ENCODE results near the gene ZSWIM3.
A peak's percentile ranks its signal among the peaks of the same experiment; 100 is the strongest.
"Not testable (repeated sequence)": the region's sequence is repeated elsewhere in the genome, so short reads cannot be mapped to it uniquely, and the experiment has no call there.

Gene ZSWIM3

DNA sequence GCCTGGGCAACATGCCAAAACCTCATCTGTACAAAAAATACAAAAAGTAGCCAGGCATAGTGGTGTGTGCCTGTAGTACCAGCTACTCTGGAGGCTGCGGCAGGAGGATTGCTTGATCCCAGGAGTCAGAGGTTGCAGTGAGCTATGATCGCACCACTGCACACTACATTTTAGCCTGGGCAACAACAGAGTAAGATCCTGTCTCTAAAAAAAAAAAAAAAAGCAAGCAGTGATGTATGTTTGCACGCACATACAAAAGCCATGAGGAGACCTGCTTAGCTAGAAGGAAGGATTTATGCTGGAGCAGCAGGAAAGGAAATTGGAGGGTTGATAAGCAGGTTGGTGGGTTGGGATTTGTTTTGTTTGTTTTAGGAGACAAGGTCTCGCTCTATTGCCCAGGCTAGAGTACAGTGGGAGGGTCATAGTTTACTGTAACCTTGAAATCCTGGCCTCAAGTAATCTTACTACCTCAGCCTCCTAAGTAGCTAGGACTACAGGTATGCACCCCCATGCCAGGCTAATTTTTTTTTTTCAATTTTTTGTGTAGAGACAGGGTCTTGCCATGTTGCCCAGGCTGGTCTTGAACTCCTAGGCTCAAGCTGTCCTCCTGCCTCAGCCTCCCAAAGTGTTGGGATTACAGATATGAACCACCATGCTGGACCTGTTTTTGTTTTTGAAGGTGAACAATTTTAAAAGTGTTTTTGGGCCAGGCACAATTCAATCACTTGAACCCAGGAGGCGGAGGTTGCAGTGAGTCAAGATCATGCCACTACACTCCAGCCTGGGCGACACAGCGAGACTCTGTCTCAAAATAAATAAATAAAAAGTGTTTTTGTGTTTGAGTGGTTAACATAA, 4.0 kb downstream of the ZSWIM3 start:
- DNase-seq, result peak; percentile 13

DNA sequence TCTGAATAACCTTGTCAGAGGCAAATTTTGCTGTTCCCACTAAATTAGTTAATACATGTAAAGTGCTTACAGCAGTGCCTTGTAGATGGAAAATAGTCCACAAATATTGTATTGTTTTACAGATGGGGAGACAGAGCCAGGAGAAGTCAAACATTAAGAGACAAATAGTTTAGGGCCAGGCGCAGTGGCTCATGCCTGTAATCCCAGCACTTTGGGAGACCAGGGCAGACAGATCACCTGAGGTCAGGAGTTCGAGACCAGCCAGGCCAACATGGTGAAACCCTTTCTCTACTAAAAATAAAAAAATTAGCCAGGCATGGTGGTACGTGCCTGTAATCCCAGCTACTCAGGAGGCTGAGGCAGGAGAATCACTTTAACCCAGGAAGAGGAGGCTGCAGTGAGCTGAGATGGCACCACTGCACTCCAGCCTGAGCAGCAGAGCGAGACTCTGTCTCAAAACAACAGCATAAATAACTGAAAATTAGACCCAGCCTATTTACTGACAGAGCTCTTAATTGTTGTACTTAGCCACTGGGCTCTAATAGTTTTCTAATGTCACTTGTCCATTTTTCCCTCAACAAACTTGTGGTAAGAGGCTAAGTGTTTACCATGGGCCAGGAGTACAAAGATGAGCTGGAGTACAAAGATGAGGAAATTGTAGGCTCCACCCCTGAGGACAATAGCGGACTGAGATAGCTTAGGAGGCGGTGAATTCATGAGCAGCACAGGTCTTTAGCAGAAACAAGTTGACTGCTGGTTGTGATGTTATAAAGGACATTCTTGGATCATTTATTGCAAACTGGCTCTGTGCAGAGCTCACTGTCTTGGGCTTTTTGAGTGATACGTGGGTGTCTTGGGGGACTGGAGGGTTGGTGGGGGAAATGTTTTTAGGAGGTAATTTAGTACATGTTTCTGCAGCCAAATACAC, 6.4 kb downstream of the ZSWIM3 start:
- DNase-seq, result no peak

DNA sequence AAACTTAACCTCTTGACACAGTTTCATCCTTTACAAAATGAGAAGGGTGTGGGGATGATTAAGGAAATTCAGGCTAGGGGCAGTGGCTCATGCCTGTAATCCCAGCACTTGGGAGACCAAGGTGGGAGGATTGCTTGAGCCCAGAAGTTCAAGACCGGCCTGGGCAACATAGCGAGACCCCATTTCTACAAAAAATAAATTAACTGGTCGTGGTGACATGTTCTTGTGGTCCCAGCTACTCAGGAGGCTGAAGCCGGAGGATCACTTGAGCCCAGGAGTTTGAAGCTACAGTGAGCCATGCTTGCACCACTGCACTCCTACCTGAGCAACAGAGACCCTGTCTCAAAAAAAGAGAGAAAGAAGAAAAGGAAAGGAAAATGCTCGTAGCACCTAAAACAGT, 9.0 kb downstream of the ZSWIM3 start:
- no peak for DNase-seq

DNA sequence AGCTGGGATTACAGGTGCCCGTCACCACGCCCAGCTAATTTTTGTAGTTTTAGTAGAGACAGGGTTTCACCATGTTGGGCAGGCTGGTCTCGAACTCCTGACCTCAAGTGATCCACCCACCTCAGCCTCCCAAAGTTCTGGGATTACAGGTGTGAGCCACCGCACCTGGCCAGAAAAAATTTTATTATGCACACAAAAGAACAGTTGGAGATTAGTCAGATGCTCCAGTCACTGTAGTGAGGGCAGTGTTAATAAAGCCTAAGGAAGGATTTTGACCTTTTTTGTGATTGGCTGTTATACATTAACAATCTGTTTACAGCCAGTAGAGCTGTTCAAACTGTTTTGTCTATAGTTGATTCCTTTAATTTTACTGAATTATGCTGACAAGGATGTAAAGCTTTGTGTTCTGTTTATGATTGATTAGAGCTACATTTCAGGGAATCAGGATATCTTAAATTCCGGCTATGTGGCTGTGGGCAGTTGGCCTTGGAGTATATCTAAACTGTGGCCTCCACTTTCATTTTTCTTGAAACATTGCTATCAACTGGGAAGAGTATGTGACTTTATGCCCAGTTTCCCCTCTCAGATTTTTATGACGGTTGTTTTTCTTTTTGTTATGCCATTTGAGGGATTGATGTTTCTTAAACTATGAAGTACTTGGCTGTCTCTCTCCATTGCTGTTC, 9.9 kb downstream of the ZSWIM3 start:
- DNase-seq, result no peak

DNA sequence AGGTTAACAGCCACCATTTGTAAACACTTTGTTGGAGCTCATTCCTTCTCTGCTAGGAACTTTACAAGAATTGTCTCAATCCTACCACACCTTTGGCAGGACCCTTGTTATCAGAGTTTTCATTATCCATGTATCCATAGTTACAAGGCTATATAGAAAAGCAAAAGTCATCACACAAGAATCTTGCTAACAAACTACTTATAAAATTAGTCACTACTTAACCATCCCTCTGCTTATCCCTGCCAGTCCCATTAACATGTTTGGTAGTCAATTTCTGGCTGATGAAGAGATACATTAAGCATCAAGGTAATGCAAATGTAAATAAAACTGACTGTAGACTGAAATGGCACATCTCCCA, 10.4 kb downstream of the ZSWIM3 start:
- no peak for DNase-seq

DNA sequence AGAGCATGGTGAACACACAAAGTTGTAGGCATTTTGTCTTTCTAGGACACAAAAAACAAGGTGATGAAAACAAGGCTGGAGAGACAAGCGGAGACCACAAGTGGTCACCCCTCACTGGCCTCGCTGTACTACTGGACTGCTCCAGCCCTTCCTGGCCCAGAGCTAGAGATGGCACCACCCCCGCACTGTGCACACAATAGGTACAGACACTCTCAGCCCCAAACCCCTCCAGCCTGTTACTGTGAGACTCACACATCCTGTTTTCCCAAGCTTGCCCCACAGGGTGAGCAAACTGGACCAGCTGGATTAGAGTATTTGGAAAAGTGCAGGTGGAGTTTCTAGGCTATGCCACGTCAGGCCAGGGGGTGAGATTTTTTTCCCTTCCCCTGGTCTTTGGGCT, 15.2 kb downstream of the ZSWIM3 start:
- no peak for DNase-seq

DNA sequence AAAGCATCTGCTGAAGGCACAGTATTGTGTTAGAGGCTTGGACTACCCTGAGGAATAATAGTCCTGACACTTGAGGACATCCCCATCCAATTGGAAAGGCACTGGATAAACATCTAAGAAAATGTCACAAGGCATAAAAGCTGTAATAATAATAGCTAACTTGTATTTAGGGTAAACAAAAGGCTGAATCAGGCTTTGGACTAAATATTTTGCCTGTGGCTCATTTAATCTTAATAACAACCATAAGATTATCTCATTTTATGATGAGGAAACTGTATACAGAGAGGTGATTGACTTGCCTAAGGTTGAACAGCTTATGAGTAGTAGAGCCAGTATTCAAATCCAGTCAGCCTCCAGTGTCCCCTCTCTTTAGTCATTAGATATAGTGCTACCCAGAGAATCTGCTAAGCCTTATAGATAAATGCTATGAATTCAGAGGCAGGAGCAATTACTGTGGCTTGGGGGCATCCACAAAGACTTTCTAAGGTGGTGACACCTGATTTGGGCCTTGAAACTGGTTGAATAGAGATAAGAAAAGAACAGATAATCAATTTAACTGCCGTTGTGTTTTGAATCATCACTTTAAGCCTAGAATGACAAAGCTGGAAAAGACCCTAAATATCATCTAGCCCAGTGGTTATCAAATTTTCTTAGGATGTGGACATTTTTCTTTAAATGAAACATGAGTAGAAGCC, 16.1 kb downstream of the ZSWIM3 start:
- DNase-seq, result no peak

DNA sequence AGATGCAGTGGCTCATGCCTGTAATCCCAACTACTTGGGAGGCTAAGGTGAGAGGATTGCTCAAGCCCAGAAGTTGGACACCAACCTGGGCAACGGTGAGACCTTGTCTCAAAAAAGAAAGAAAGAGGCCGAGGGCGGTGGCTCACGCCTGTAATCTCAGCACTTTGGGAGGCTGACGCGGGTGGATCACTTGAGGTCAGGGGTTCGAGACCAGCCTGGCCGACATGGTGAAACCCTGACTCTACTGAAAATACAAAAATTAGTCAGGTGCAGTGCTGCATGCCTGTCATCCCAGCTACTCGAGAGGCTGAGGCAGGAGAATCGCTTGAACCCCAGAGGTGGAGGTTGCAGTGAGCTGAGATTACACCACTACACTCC, 16.7 kb downstream of the ZSWIM3 start:
- DNase-seq, result not testable (repeated sequence)

DNA sequence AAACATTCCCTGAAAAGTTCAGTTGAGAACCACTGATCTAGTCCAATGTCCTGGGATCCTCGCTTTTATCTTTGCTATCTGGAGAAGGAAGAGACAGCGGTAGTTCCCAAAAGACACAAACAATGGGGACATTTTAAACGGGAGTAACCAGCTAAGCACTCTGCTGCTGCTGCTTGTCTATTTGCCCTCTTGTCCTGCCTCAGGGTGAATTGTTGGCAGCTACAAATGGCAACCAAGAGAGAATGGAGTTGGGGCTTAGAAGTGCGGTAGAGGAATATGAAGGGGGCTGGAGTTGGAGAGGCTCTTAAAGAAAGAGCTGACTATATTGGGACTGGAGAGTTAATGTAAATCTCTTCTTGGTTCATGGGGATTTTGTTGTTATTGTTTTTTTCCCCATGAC, 17.2 kb downstream of the ZSWIM3 start:
- no peak for DNase-seq

DNA sequence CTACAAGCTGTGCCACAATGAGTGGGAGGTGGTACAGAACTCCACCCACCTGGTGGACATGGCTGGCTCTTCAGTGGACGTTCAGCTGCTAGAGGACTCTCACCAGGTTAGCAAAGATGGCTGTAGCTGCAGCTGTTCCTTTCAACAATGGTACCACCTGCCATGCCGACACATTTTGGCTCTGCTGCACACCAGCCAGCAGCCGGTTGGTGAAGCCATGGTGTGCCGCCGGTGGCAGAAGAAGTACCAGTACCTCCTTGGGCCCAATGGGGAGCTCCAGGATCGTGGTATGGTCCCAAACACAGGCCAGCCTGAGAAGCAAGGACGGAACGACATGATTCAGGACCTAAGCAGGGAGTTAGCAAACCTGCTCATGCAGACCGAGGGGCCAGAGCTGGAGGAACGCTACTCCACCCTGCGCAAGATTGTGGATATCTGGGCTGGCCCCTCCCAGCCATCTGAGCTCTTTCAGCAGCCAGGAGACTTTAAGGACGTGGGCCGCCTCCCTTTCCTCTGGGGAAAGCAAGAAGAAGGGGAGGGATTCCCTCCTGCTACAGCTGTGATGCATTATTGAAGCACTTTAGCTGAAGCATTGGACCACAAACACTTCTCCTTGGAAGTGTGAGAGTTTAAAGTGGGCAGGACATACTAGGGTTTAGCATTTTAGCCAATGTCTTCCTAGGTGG, 20.8 kb downstream of the ZSWIM3 start:
- no peak for DNase-seq

DNA sequence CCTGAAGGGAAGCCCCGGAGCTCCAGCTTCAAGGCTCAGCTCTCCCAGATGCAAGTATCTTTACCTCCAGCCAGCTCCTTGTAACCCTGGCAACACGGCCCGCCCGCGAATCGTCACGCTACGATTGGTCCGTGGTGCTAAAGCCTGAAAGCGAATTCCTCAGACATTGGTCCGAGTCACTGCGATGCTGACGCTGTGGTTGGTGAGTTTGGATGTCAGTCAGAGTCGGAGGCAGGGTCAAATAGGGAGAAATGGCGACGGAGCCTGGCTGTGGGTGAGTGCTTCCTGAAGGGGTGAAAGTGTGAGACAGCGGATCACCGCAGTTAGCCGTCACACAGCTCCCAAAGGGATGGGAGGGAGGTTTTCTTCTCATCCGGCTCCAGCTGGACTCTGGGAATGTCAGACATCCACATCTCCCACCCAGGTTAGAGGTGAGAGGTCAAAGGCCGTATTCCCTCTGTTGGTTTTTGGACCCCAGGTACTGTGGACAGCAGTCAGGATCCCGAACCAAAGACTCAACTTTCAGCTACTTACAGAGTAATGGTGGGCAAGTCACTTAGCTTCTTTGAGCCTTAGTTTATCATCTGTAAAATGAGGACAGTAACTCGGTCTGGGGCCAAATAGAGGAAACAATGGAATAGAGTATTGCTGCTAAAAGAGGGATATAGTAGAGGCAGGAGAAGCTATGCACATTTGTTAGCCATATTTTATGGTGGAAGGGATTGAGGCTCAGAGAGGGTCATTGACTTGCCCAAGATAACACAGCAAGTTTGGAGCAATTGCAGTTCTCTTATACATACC, 23.8 kb downstream of the ZSWIM3 start, which contains the start of gene ZSWIM1:
Gene ZSWIM1, plus strand, starts transcription at position 240 of the 801 bp plus-strand sequence. CDS start 1,366 bp downstream, outside the sequence.
- peak; percentile 83 for DNase-seq

DNA sequence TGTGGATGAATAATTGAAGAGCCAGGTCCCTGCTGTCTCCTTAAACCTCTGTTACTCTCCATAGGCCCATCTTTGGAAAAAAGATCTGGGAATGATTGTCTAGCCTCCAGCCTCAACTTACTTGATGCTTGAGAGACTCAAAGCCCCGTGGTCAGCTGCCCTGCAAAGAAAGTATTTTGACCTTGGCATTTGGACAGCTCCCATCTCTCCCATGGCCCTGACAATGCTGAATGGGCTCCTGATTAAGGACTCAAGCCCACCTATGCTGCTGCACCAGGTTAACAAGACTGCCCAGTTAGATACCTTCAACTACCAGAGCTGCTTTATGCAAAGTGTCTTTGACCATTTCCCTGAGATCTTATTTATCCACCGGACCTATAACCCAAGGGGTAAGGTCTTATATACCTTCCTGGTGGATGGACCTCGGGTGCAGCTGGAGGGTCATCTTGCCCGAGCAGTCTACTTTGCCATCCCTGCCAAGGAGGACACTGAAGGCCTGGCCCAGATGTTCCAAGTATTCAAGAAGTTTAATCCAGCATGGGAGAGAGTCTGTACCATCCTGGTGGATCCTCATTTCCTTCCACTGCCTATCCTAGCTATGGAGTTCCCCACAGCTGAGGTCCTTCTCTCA, 25.2 kb downstream of the ZSWIM3 start:
- no peak for DNase-seq

DNA sequence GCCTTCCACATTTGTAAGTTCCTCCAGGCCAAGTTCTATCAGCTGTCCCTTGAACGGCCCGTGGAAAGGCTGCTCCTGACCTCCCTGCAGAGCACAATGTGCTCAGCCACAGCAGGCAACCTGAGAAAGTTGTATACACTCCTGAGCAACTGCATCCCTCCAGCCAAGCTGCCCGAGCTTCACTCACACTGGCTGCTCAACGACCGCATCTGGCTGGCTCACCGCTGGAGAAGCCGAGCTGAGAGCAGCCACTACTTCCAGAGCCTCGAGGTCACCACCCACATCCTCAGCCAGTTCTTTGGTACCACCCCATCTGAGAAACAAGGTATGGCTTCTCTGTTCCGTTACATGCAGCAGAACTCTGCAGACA, 25.7 kb downstream of the ZSWIM3 start:
- no peak for DNase-seq

DNA sequence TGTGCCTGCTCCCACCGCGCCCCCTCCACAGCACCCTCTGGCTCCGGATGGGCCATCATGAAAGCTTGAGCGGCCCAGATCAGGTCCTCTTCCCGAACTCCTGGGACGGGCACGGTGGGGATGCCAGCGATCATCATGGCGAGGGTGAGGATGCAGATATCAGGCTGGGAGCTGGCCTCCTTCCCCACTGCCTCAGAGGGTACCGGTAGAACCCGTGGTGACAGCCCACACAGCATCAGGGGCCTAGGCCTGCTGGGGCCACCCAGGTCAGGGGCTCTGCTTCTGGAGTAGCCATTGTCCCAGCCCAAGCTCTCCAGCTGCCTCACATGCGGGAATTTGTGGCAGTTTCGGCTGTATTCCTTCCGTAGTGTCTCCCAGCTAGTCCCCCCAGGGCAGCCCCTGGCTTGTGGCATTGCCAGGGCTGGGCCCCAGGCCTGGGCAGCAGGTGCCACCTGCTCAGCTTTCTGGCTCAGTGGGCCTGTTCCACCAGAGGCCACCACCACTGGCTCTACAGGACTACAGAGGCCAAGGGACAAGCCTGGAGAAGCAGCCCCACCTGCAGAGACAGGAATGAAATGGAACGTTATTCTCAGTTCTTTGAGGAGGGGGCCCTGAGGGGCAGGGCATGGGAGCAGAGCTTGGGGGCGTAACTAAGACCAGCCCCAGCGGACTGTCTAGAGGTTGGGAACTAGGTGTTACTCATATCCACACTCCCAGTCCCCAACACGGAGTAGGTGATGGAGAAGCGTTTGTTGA, 29.4 kb downstream of the ZSWIM3 start:
- no peak for DNase-seq

DNA sequence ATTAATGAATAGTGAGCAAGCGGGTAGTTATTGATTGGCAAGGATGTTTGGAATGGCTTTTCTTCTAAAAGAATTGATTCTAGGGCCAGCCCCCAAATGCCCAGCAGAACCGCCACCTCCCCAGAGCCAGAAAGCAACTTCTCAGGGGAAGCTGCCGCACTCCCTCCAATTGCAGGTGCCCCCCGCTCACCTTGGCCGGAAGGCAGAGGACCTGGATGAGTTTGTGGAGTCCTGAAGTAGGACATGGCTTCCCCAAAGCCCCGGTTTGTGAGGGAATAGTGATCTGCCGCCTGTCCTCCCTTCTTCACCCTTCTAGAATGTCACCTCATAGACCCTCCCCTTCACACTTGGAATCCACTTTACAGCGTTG, 29.9 kb downstream of the ZSWIM3 start, which contains the start of gene SPATA25:
Gene SPATA25, minus strand, starts transcription at position 277 of the 370 bp plus-strand sequence. Its CDS starts 32 bp downstream, at position 245.
- no peak for DNase-seq

DNA sequence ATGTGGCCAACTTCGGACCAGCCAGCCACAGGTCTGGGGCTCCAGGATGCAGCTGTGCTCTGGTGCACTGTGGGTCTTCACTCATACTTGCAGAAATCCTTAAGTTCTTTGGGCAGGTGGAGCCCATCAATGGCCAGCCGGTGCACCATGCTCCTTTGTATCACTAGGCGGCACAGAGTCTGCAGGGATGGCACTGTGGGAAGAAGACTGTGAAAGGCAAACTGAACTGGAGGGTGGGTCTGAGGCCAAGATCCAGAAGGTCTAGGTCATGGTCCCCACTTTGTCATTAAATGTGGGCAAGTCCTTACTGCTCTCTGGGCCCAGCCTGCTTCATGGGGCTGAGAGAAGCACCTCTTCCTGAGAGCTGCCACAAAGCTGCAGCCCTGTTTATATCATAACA, 31.3 kb downstream of the ZSWIM3 start:
- no peak for DNase-seq

DNA sequence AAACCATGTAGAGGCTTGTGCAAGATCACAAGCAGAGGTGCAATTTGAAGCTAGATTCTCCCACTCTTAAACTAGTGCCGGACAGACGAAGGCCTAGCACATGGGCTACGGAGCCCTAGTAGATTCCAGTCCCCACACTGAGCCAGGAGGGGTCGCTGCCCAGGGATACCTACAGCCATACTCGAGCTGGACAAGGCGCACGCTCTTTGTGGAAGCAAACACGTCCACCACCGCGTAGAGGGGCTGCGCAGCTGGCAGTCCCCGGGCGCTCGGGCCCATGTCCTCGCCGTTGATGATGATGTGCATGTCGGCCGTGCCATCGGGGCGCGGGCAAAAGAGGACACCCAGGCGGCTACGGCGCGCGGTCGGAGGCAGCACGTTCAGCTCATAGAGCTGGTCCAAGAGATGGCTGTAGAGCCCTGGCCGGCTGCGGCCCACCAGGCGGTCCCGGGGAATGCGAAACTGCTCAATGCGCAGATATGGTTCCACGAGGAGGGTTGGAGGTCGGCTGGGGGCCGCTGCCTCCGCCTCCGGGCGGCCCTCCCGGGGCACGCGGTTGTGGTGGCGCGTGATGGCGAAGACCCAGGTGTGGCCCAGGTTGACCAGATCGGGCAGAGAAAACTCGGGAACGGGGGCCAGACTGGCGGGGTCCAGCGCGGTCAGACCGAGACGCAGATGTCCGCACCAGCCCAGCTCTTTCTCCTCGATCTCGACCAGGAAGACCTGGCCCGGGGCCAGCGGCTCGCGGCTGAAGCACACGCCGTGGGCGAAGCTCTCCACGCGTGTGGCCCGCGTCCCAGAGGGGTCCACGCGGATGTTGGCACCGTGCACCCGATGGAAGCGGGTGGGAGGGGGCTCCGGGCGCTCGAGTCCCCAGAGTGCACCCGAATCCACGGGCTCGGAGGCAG, 32.9 kb downstream of the ZSWIM3 start:
- DNase-seq, result no peak

Measured in DMS79 treated with DMSO at 0.1 percent for 48 hours (cell line).